ENCODE measurements around the gene AGMAT.
"Not testable (repeated sequence)": the region's sequence is repeated elsewhere in the genome, so short reads cannot be mapped to it uniquely, and the experiment has no call there.

AGMAT gene

GRCh38 chr1:15616373-15617172, 31.7 kb upstream of the AGMAT start:
- DNase-seq (ENCODE audit: low spot score), result peak; percentile 28

GRCh38 chr1:15610167-15610566, 25.3 kb upstream of the AGMAT start:
- DNase-seq (ENCODE audit: low spot score), result peak; percentile 34

- no peak for DNase-seq (ENCODE audit: low spot score)
These were observed 24.8 kb upstream of the AGMAT start for GRCh38 chr1:15609631-15610030.

GRCh38 chr1:15605398-15606383, 20.8 kb upstream of the AGMAT start:
- no peak for DNase-seq (ENCODE audit: low spot score)

- not testable (repeated sequence) for DNase-seq (ENCODE audit: low spot score)
These were observed 19.5 kb upstream of the AGMAT start for GRCh38 chr1:15604400-15604799.

- DNase-seq (ENCODE audit: low spot score), result not testable (repeated sequence)
These were observed 19.1 kb upstream of the AGMAT start for GRCh38 chr1:15603966-15604282.

GRCh38 chr1:15603050-15603965, 18.5 kb upstream of the AGMAT start:
- DNase-seq (ENCODE audit: low spot score), result peak; percentile 92

- DNase-seq (ENCODE audit: low spot score), result no peak
These were observed 13.6 kb upstream of the AGMAT start for GRCh38 chr1:15598436-15598835.

- no peak for DNase-seq (ENCODE audit: low spot score)
These were observed 11.2 kb upstream of the AGMAT start for GRCh38 chr1:15595809-15596617.

GRCh38 chr1:15592285-15592684, 7.4 kb upstream of the AGMAT start:
- no peak for DNase-seq (ENCODE audit: low spot score)

GRCh38 chr1:15583016-15583706, 1.7 kb downstream of the AGMAT start:
- DNase-seq (ENCODE audit: low spot score), result no peak

- no peak for DNase-seq (ENCODE audit: low spot score)
These were observed 5.2 kb downstream of the AGMAT start for GRCh38 chr1:15579683-15580047.

GRCh38 chr1:15578921-15579682, 5.7 kb downstream of the AGMAT start:
- DNase-seq (ENCODE audit: low spot score), result no peak

GRCh38 chr1:15577691-15578090, 7.2 kb downstream of the AGMAT start:
- no peak for DNase-seq (ENCODE audit: low spot score)

- no peak for DNase-seq (ENCODE audit: low spot score)
These were observed 9.2 kb downstream of the AGMAT start for GRCh38 chr1:15575549-15576150.

GRCh38 chr1:15574741-15575140, 10.1 kb downstream of the AGMAT start:
- DNase-seq (ENCODE audit: low spot score), result no peak

GRCh38 chr1:15573477-15573876, 11.4 kb downstream of the AGMAT start:
- no peak for DNase-seq (ENCODE audit: low spot score)

GRCh38 chr1:15571266-15571665, 13.6 kb downstream of the AGMAT start:
- DNase-seq (ENCODE audit: low spot score), result no peak

- no peak for DNase-seq (ENCODE audit: low spot score)
These were observed 14.0 kb downstream of the AGMAT start for GRCh38 chr1:15570861-15571260.
